Neuron (in vitro differentiated cells): Measurements from ENCODE around the gene ATG16L2.
"Not testable (repeated sequence)": the region's sequence is repeated elsewhere in the genome, so short reads cannot be mapped to it uniquely, and the experiment has no call there.

Source experiments
- H2AFZ ChIP-seq: one replicate; pipeline ENCODE4 v1.6.1; 2013; ENCODE audit warnings: low read depth, mild to moderate bottlenecking, inconsistent platforms, low read length, moderate library complexity
- H3K27me3 ChIP-seq: one replicate; pipeline ENCODE4 v1.6.1; 2013; ENCODE audit warnings: low read length; ENCODE audit not compliant: insufficient read depth
- H3K36me3 ChIP-seq: one replicate; pipeline ENCODE4 v1.6.1; 2013; ENCODE audit warnings: low read length; ENCODE audit not compliant: insufficient read depth
- H3K4me1 ChIP-seq: one replicate; pipeline ENCODE4 v1.6.1; 2013; ENCODE audit warnings: low read length; ENCODE audit not compliant: insufficient read depth
- H3K4me3 ChIP-seq: 2 replicates; pipeline ENCODE4 v1.5.1; 2013; ENCODE audit warnings: mild to moderate bottlenecking, low read length, moderate library complexity
- H3K9me3 ChIP-seq: one replicate; pipeline ENCODE4 v1.6.1; 2013; ENCODE audit warnings: low read length

ATG16L2 gene

GRCh38 chr11:72799441-72799840 lies 14.8 kb upstream of the ATG16L2 start:
- Histone ChIP-seq H2AFZ (no peak overlapping the region), H3K9me3 (no peaks in the 10 kb centered on the region), H3K27me3 (no peaks in the 10 kb centered on the region), H3K4me1 (peaks cover 4% of the 10 kb centered on the region), H3K36me3 (no peaks in the 10 kb centered on the region), H3K4me3 (no peak overlapping the region)

GRCh38 chr11:72802822-72803221 lies 11.4 kb upstream of the ATG16L2 start:
- Histone ChIP-seq H3K9me3 (no peaks in the 10 kb centered on the region), H3K4me1 (no peaks in the 10 kb centered on the region), H3K4me3 (no peak overlapping the region), H3K27me3 (no peaks in the 10 kb centered on the region), H3K36me3 (no peaks in the 10 kb centered on the region), H2AFZ (no peak overlapping the region)

- H3K4me3 ChIP-seq = no peak overlapping the region
- H3K9me3 ChIP-seq = no peaks in the 10 kb centered on the region
- peaks cover 2% of the 10 kb centered on the region for H3K36me3 ChIP-seq
- no peaks in the 10 kb centered on the region for H3K27me3 ChIP-seq
- no peak overlapping the region for H2AFZ ChIP-seq
- no peaks in the 10 kb centered on the region for H3K4me1 ChIP-seq
Observed at GRCh38 chr11:72805216-72805615, 9.0 kb upstream of the ATG16L2 start.

GRCh38 chr11:72806378-72806777 lies 7.8 kb upstream of the ATG16L2 start:
- H3K4me3 ChIP-seq, H2AFZ ChIP-seq, H3K9me3 ChIP-seq, H3K27me3 ChIP-seq, H3K36me3 ChIP-seq, H3K4me1 ChIP-seq: not testable (repeated sequence)

- no peak overlapping the region for H3K4me3 ChIP-seq
- H2AFZ ChIP-seq = no peak overlapping the region
- no peaks in the 10 kb centered on the region for H3K4me1 ChIP-seq
- peaks cover 2% of the 10 kb centered on the region for H3K36me3 ChIP-seq
- H3K9me3 ChIP-seq = no peaks in the 10 kb centered on the region
- no peaks in the 10 kb centered on the region for H3K27me3 ChIP-seq
Observed at GRCh38 chr11:72807021-72807693, 7.1 kb upstream of the ATG16L2 start.

- H3K36me3 ChIP-seq = peaks cover 2% of the 10 kb centered on the region
- H3K4me3 ChIP-seq = no peak overlapping the region
- no peaks in the 10 kb centered on the region for H3K27me3 ChIP-seq
- peaks cover 4% of the 10 kb centered on the region for H3K4me1 ChIP-seq
- no peak overlapping the region for H2AFZ ChIP-seq
- no peaks in the 10 kb centered on the region for H3K9me3 ChIP-seq
Observed at GRCh38 chr11:72807792-72808191, 6.4 kb upstream of the ATG16L2 start.

GRCh38 chr11:72808331-72808798 lies 5.8 kb upstream of the ATG16L2 start:
- Histone ChIP-seq H3K36me3 (peaks cover 2% of the 10 kb centered on the region), H2AFZ (no peak overlapping the region), H3K4me1 (peaks cover 10% of the 10 kb centered on the region), H3K27me3 (no peaks in the 10 kb centered on the region), H3K9me3 (no peaks in the 10 kb centered on the region), H3K4me3 (no peak overlapping the region)

GRCh38 chr11:72811686-72812085 lies 2.5 kb upstream of the ATG16L2 start:
- H3K27me3 ChIP-seq, H3K4me3 ChIP-seq, H3K9me3 ChIP-seq, H3K36me3 ChIP-seq, H2AFZ ChIP-seq: not testable (repeated sequence)
- peaks cover 19% of the 10 kb centered on the region for H3K4me1 ChIP-seq

- Histone ChIP-seq H2AFZ (no peak overlapping the region), H3K36me3 (peaks cover 2% of the 10 kb centered on the region), H3K4me3 (peak overlapping the region; percentile 84), H3K4me1 (peaks cover 19% of the 10 kb centered on the region), H3K27me3 (no peaks in the 10 kb centered on the region), H3K9me3 (no peaks in the 10 kb centered on the region)
Observed at GRCh38 chr11:72812604-72812966, 1.6 kb upstream of the ATG16L2 start.

GRCh38 chr11:72812967-72813739 lies 1.1 kb upstream of the ATG16L2 start:
- Histone ChIP-seq H3K4me1 (peaks cover 19% of the 10 kb centered on the region), H3K9me3 (no peaks in the 10 kb centered on the region), H2AFZ (peak overlapping the region; percentile 94), H3K4me3 (peak overlapping the region; percentile 84), H3K36me3 (peaks cover 2% of the 10 kb centered on the region), H3K27me3 (no peaks in the 10 kb centered on the region)

GRCh38 chr11:72813740-72814285 lies 398 bp upstream of the ATG16L2 start:
- peak overlapping the region; percentile 84 for H3K4me3 ChIP-seq
- peaks cover 19% of the 10 kb centered on the region for H3K4me1 ChIP-seq
- no peaks in the 10 kb centered on the region for H3K9me3 ChIP-seq
- H2AFZ ChIP-seq = peak overlapping the region; percentile 94
- no peaks in the 10 kb centered on the region for H3K27me3 ChIP-seq
- H3K36me3 ChIP-seq = peaks cover 2% of the 10 kb centered on the region

- H3K27me3 ChIP-seq = no peaks in the 10 kb centered on the region
- peak overlapping the region; percentile 94 for H2AFZ ChIP-seq
- H3K4me1 ChIP-seq = peaks cover 19% of the 10 kb centered on the region
- no peaks in the 10 kb centered on the region for H3K9me3 ChIP-seq
- H3K4me3 ChIP-seq = peak overlapping the region; percentile 84
- no peaks in the 10 kb centered on the region for H3K36me3 ChIP-seq
Observed at GRCh38 chr11:72815110-72815618, 953 bp downstream of the ATG16L2 start.

- H3K4me1 ChIP-seq = peaks cover 24% of the 10 kb centered on the region
- H3K9me3 ChIP-seq = no peaks in the 10 kb centered on the region
- no peaks in the 10 kb centered on the region for H3K27me3 ChIP-seq
- no peak overlapping the region for H3K4me3 ChIP-seq
- no peak overlapping the region for H2AFZ ChIP-seq
- no peaks in the 10 kb centered on the region for H3K36me3 ChIP-seq
Observed at GRCh38 chr11:72816404-72816990, 2.3 kb downstream of the ATG16L2 start.
